Psoas muscle (tissue), 8 donors: ENCODE results near the gene AKAP6. TPM values are rescaled to one million over a fixed set of nuclear protein-coding genes. Genes with fewer than 3 reads are reported as not detected.

Experiments used
- ATAC-seq, 4 donors: fragments of 200-7000 bp; cut with Tn5 transposase; one replicate each; pipeline ENCODE4 v1.9.1; 2020; ENCODE audit warnings: moderate library complexity in 3 of 4, mild to moderate bottlenecking in 2 of 4
- DNase-seq, 2 donors: peaks; one replicate each; pipeline ENCODE4 v3.0.0-alpha.2; 2020
- H3K27ac ChIP-seq: fragments of 200-600 bp; one replicate; pipeline ENCODE4 v1.8.0; 2022
- H3K27me3 ChIP-seq, 3 donors: fragments of 200-600 bp in 1 of 3; one replicate each; pipeline versions ENCODE4 v1.6.1 to v1.8.0; 2013 to 2022; ENCODE audit warnings: low read length in 2 of 3, mild to moderate bottlenecking in 2 of 3, moderate library complexity in 1 of 3; ENCODE audit not compliant: insufficient read depth in 3 of 3
- H3K36me3 ChIP-seq, 2 donors: fragments of 200-600 bp in 1 of 2; one replicate each; pipeline versions ENCODE4 v1.6.1 to v1.8.0; 2013 to 2022; ENCODE audit warnings: low read depth in 1 of 2, mild to moderate bottlenecking in 1 of 2, moderate library complexity in 1 of 2; ENCODE audit not compliant: insufficient read depth in 1 of 2
- H3K4me1 ChIP-seq: fragments of 200-600 bp; one replicate; pipeline ENCODE4 v1.8.0; 2022
- H3K4me3 ChIP-seq: fragments of 200-600 bp; one replicate; pipeline ENCODE4 v1.8.0; 2022; ENCODE audit warnings: mild to moderate bottlenecking
- H3K9me3 ChIP-seq: fragments of 200-600 bp; one replicate; pipeline ENCODE4 v1.8.0; 2022
- CTCF ChIP-seq: fragments of 200-600 bp; IDR thresholded peaks from one replicate; pipeline ENCODE4 v1.8.0; 2022; ENCODE audit warnings: antibody characterized with exemption
- WGBS, 3 donors: extraction: QIAGEN DNeasy Blood & Tissue Kit; methylation state at CpG; one replicate each; pipeline versions ENCODE4 v1.1.6 to v1.1.7; 2013; 5-methylcytosine and 5-hydroxymethylcytosine counted together
- intact Hi-C, 2 donors: fragments of 100-400 bp; cut with DNase I; formaldehyde crosslinking; loops; one replicate each; pipeline versions ENCODE4 v1.11.0 to v1.14.2; 2022
- polyA plus RNA-seq, 3 donors: library from polyadenylated mRNA; stranded (reverse); fragments of 200-250 nt; gene quantifications; one replicate each; pipeline ENCODE4 v1.2.3, GENCODE V29; 2013
- total RNA-seq, 4 donors: library from RNA; stranded (reverse); fragmentation: NEBNext Ultra II Directional in 2 of 4; extraction: Animal tissue kit (Norgen Biotek cat#: 25700) in 2 of 4; gene quantifications; one replicate each; pipeline versions ENCODE4 v1.2.1 to v1.2.4, GENCODE V29; 2021 to 2023
- donor health status: healthy with polysubstance abuse.
- donor health status: DM: no; HTN: no; CAD: no; lungs with moderate emphysema.
- donor health status: Bipolar disorder and iron deficiency.
- donor health status: healthy.
- donor health status: DM: yes; HTN: yes; CAD: no.
- donor health status: DM: no; HTN: no; CAD: no.
- donor health status: DM: no; HTN: no; CAD: no.
- donor health status: DM: yes; HTN: yes; CAD: no.

AKAP6 gene
- total and polyA plus RNA-seq, 7 donors: 9.1 to 173 (median 113) TPM

GRCh38 chr14:32720927-32721326, 391.8 kb downstream of the AKAP6 start:
- no peak for TF ChIP-seq CTCF
- intact Hi-C loops: no loop called here
- DNase-seq (no peak), ATAC-seq (peak in 1 of 4 donors; percentile 46)
- Histone ChIP-seq H3K4me1 (peaks cover 9% of the 10 kb centered on the region), H3K27me3 (no peaks in the 10 kb centered on the region), H3K4me3 (no peak overlapping the region), H3K9me3 (no peaks in the 10 kb centered on the region), H3K36me3 (no peaks in the 10 kb centered on the region), H3K27ac (no peak overlapping the region)
- 77 to 85% (median 81%) methylated on average over 2 of the region's 2 CpGs for WGBS, 3 donors

- Histone ChIP-seq H3K36me3 (no peaks in the 10 kb centered on the region), H3K27me3 (no peaks in the 10 kb centered on the region), H3K4me3 (no peak overlapping the region), H3K4me1 (peaks cover 9% of the 10 kb centered on the region), H3K27ac (no peak overlapping the region), H3K9me3 (no peaks in the 10 kb centered on the region)
- DNase-seq (peak in 1 of 2 donors; percentile 33), ATAC-seq (no peak)
- intact Hi-C loops: no loop called here
- WGBS, 3 donors: 80 to 84% (median 84%) methylated on average over 10 of the region's 10 CpGs
- no peak for TF ChIP-seq CTCF
Measured at GRCh38 chr14:32722631-32723183, 393.6 kb downstream of the AKAP6 start.

- intact Hi-C loops: no loop called here
- Histone ChIP-seq H3K36me3 (no peaks in the 10 kb centered on the region), H3K4me1 (peaks cover 6% of the 10 kb centered on the region), H3K27ac (no peak overlapping the region), H3K4me3 (peak overlapping the region; percentile 16), H3K9me3 (no peaks in the 10 kb centered on the region), H3K27me3 (no peaks in the 10 kb centered on the region)
- no peak for DNase-seq
- ATAC-seq: peak in 2 of 4 donors; percentile 21 to 31
- no peak for TF ChIP-seq CTCF
- 23 to 41% (median 33%) methylated on average over 6 of the region's 6 CpGs for WGBS, 3 donors
Measured at GRCh38 chr14:32724867-32725471, 395.9 kb downstream of the AKAP6 start.

GRCh38 chr14:32726516-32726915, 397.4 kb downstream of the AKAP6 start:
- Histone ChIP-seq H3K9me3 (no peaks in the 10 kb centered on the region), H3K4me1 (no peaks in the 10 kb centered on the region), H3K27ac (no peak overlapping the region), H3K27me3 (no peaks in the 10 kb centered on the region), H3K4me3 (no peak overlapping the region), H3K36me3 (no peaks in the 10 kb centered on the region)
- no peak for DNase-seq
- TF ChIP-seq CTCF: no peak
- intact Hi-C loops: no loop called here
- no peak for ATAC-seq
- 72 to 82% (median 74%) methylated on average over 4 of the region's 4 CpGs for WGBS, 3 donors

- Histone ChIP-seq H3K4me3 (no peak overlapping the region), H3K9me3 (no peaks in the 10 kb centered on the region), H3K27me3 (no peaks in the 10 kb centered on the region), H3K27ac (no peak overlapping the region), H3K4me1 (no peaks in the 10 kb centered on the region), H3K36me3 (peaks cover 0 to 10% of the 10 kb centered on the region in 2 donors)
- ATAC-seq: no peak
- no peak for TF ChIP-seq CTCF
- WGBS, 3 donors: 66 to 82% (median 75%) methylated on average over 5 of the region's 5 CpGs
- intact Hi-C loops: no loop called here
- no peak for DNase-seq
Measured at GRCh38 chr14:32727832-32728231, 398.7 kb downstream of the AKAP6 start.
